ENCODE results near the gene AFF3. TPM values are rescaled to one million over a fixed set of nuclear protein-coding genes. Genes with fewer than 3 reads are reported as not detected.

AFF3 gene
- total and polyA plus RNA-seq, 10 of the 15 experiments (the other 5 are each of a cell fraction or from before 2014, with no cell fraction given), result 0.26 to 5.5 (median 3.0) TPM

DNA sequence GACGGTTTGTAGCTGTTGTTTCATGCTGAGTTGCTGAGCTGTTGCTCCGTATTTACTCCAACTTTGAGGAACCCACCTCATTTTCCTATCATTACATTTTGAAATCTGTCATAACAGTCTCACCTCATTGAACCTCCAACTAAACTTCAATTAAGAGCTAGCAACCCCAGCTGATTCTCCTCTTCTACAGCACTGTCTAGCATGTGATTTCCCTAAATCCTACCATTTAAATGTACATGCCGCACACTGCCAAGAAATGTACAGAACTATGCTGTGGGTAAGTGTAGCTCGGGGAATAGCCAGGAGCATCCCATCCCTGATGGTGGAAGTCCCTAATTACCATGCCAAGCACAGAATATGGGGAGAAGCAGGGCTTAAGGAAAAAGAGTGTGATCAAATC is 299.9 kb downstream of the AFF3 start:
- BruUV-seq (replicated peaks), result no TSS peak
- ATAC-seq (no peak), FAIRE-seq (no peak), DNase-seq (ENCODE audit: low read depth, low spot score) (no peak)
- RAD21 ChIA-PET (ENCODE audit: unreplicated experiment), result no interaction called here
- no peak overlapping the region for H2AFZ ChIP-seq (ENCODE audit: control insufficient read depth, low read depth, low read length)
- H4K20me1 ChIP-seq (ENCODE audit: control insufficient read depth, insufficient read depth), result no peaks in the 10 kb centered on the region
- no peaks in the 10 kb centered on the region; a peak in 1 of 4 replicates for H3K27me3 ChIP-seq (replicated peaks in 1 of 2; ENCODE audit: control insufficient read depth in 2 of 2, insufficient read depth in 2 of 2, low read length in 1 of 2)
- SMC1A ChIA-PET (ENCODE audit: uncharacterized antibody, unreplicated experiment), result no interaction called here
- in situ Hi-C loops (cut with MboI) (no loop called here), intact Hi-C loops (cut with micrococcal nuclease; ENCODE audit: unreplicated experiment) (no loop called here)
- POLR2A ChIA-PET, result no interaction called here
- 42% methylated on average over 4 of the region's 4 CpGs for WGBS (ENCODE audit: insufficient coverage, insufficient replicate concordance, low lambda C conversion rate, missing lambda C conversion rate)
- H3K4me1 ChIP-seq (ENCODE audit: control insufficient read depth, insufficient read depth, low read length), result no peaks in the 10 kb centered on the region
- no peak overlapping the region for H3K4me2 ChIP-seq (ENCODE audit: control insufficient read depth, insufficient read depth)
- H3K9ac ChIP-seq (ENCODE audit: control insufficient read depth, insufficient read depth, low read length), result no peak overlapping the region
- no peaks in the 10 kb centered on the region for H3K9me3 ChIP-seq (replicated peaks; ENCODE audit: control insufficient read depth, insufficient read depth, low read length)
- H3K4me3 ChIP-seq, result no peak overlapping the region
- no peak for TF ChIP-seq NFIC (IDR thresholded peaks at IDR 0.05; ENCODE audit: low read depth, low read length)
- TF ChIP-seq MEF2B (IDR thresholded peaks at IDR 0.05; ENCODE audit: partially characterized antibody, poor library complexity, severe bottlenecking), result no peak
- TF ChIP-seq, protein P1, sequence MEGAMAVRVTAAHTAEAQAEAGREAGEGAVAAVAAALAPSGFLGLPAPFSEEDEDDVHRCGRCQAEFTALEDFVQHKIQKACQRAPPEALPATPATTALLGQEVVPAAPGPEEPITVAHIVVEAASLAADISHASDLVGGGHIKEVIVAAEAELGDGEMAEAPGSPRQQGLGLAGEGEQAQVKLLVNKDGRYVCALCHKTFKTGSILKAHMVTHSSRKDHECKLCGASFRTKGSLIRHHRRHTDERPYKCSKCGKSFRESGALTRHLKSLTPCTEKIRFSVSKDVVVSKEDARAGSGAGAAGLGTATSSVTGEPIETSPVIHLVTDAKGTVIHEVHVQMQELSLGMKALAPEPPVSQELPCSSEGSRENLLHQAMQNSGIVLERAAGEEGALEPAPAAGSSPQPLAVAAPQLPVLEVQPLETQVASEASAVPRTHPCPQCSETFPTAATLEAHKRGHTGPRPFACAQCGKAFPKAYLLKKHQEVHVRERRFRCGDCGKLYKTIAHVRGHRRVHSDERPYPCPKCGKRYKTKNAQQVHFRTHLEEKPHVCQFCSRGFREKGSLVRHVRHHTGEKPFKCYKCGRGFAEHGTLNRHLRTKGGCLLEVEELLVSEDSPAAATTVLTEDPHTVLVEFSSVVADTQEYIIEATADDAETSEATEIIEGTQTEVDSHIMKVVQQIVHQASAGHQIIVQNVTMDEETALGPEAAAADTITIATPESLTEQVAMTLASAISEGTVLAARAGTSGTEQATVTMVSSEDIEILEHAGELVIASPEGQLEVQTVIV (IDR thresholded peaks at IDR 0.05; ENCODE audit: borderline replicate concordance, partially characterized antibody), result no peak
- TF ChIP-seq SREBF1 (IDR thresholded peaks at IDR 0.05; ENCODE audit: low read length), result no peak
- TF ChIP-seq CTCF (IDR thresholded peaks at IDR 0.05 in 2 of 3, conservative IDR thresholded peaks at IDR 0.05 in 1 of 3; ENCODE audit: control insufficient read depth in 2 of 3, extremely low read depth in 1 of 3, insufficient read depth in 1 of 3, low read depth in 3 of 3, low read length in 3 of 3), result no peak
- TF ChIP-seq, protein P2, sequence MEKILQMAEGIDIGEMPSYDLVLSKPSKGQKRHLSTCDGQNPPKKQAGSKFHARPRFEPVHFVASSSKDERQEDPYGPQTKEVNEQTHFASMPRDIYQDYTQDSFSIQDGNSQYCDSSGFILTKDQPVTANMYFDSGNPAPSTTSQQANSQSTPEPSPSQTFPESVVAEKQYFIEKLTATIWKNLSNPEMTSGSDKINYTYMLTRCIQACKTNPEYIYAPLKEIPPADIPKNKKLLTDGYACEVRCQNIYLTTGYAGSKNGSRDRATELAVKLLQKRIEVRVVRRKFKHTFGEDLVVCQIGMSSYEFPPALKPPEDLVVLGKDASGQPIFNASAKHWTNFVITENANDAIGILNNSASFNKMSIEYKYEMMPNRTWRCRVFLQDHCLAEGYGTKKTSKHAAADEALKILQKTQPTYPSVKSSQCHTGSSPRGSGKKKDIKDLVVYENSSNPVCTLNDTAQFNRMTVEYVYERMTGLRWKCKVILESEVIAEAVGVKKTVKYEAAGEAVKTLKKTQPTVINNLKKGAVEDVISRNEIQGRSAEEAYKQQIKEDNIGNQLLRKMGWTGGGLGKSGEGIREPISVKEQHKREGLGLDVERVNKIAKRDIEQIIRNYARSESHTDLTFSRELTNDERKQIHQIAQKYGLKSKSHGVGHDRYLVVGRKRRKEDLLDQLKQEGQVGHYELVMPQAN (conservative IDR thresholded peaks at IDR 0.05), result no peak
- no peak for TF ChIP-seq POU2F2 (IDR thresholded peaks at IDR 0.05; ENCODE audit: borderline replicate concordance, low read depth, low read length)
- TF ChIP-seq YBX1 (IDR thresholded peaks at IDR 0.05), result no peak
- no peak for TF ChIP-seq CREM (IDR thresholded peaks at IDR 0.05; ENCODE audit: low read depth)
- no peak for TF ChIP-seq HDAC2 (IDR thresholded peaks at IDR 0.05)
- TF ChIP-seq YY1 (IDR thresholded peaks at IDR 0.05; ENCODE audit: low read depth, low read length), result no peak
- TF ChIP-seq NBN (IDR thresholded peaks at IDR 0.05), result no peak
- no peak for TF ChIP-seq ZBTB11 (CRISPR knock-in tag; IDR thresholded peaks at IDR 0.05)
- TF ChIP-seq NFYB (IDR thresholded peaks at IDR 0.05; ENCODE audit: insufficient read depth, low read depth, low read length), result no peak
- TF ChIP-seq RAD51 (IDR thresholded peaks at IDR 0.05), result no peak
- no peak for TF ChIP-seq TCF3 (IDR thresholded peaks at IDR 0.05; ENCODE audit: borderline replicate concordance, insufficient read depth, low read depth, low read length)
- no peak overlapping the region for H3K27ac ChIP-seq (ENCODE audit: control insufficient read depth, insufficient read depth)
- no peaks in the 10 kb centered on the region for H3K36me3 ChIP-seq (ENCODE audit: control insufficient read depth in 2 of 2, insufficient read depth in 2 of 2, low read length in 1 of 2)
- H3K79me2 ChIP-seq (ENCODE audit: control insufficient read depth, insufficient read depth, low read length), result no peaks in the 10 kb centered on the region
- CTCF ChIA-PET, result no interaction called here

Measured in GM12878 (cell line).